Thymus (tissue), 11 donors: ENCODE measurements around the gene ELMO1. TPM values are rescaled to one million over a fixed set of nuclear protein-coding genes. Genes with fewer than 3 reads are reported as not detected.

Source experiments
- DNase-seq, 9 donors: peaks; one replicate each; pipeline ENCODE4 v3.0.0-alpha.2; 2013; ENCODE audit warnings: low spot score in 9 of 9, low read depth in 6 of 9, missing footprints in 1 of 9
- H3K27ac ChIP-seq, 2 donors: one replicate each; pipeline ENCODE4 v1.5.1; 2013; ENCODE audit warnings: control low read depth in 1 of 2, low read depth in 1 of 2, low read length in 1 of 2, mild to moderate bottlenecking in 1 of 2, moderate library complexity in 1 of 2
- H3K27me3 ChIP-seq, 2 donors: one replicate each; pipeline ENCODE4 v1.5.1; 2013; ENCODE audit warnings: low read length in 1 of 2; ENCODE audit not compliant: control insufficient read depth in 2 of 2, insufficient read depth in 1 of 2
- H3K36me3 ChIP-seq, 2 donors: one replicate each; pipeline ENCODE4 v1.5.1; 2013; ENCODE audit warnings: low read length in 1 of 2, mild to moderate bottlenecking in 1 of 2, moderate library complexity in 1 of 2; ENCODE audit not compliant: control insufficient read depth in 2 of 2, insufficient read depth in 2 of 2
- H3K4me1 ChIP-seq, 2 donors: one replicate each; pipeline ENCODE4 v1.5.1; 2013; ENCODE audit warnings: low read length in 2 of 2; ENCODE audit not compliant: control insufficient read depth in 2 of 2, insufficient read depth in 2 of 2
- H3K4me3 ChIP-seq, 2 donors: one replicate each; pipeline ENCODE4 v1.5.1; 2013; ENCODE audit warnings: low read length in 2 of 2, control low read depth in 1 of 2, mild to moderate bottlenecking in 1 of 2
- H3K9me3 ChIP-seq, 2 donors: one replicate each; pipeline ENCODE4 v1.5.1; 2013; ENCODE audit warnings: low read length in 1 of 2, mild to moderate bottlenecking in 1 of 2; ENCODE audit not compliant: control insufficient read depth in 2 of 2, insufficient read depth in 1 of 2
- WGBS: extraction: QIAGEN DNeasy Blood & Tissue Kit; methylation state at CpG from one replicate; pipeline ENCODE4 v1.1.7; 2013; 5-methylcytosine and 5-hydroxymethylcytosine counted together
- polyA plus RNA-seq: library from polyadenylated mRNA; stranded (reverse); fragments of 200-250 nt; gene quantifications from one replicate; pipeline ENCODE4 v1.2.3, GENCODE V29; 2013
- total RNA-seq: library from RNA; stranded (reverse); fragments of 120-200 nt; gene quantifications from one replicate; pipeline ENCODE4 v1.2.4, GENCODE V29; 2013
- donor health status: healthy.

Gene ELMO1
- total and polyA plus RNA-seq, 2 donors, result 18.7 to 22.5 TPM

DNA sequence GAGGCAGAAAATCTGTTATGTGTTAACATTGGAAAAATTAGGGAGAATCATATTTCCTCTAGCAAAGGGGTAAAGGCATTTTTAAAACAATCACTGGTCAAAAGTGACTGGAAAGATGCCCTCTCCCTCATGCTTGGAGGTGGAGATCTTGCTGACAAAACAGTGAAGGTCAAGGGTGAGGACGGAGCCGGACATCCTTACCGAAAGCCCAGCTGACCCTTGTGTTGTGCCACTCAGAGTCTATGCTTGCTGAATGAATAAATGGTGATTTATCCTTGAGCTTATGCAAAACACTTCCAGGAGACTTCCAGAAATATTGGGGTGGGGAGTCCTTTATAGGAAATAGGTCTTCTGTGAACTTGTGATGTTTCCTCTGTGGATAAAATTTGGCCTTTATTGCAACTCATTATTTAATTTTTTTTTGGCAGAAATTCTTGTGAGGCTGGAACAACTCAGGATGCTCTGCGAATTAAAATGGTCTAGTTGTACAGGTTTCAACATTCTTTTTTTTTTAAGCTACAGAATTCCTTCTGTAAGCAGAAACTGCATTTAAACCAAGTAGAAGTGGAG, 28.3 kb upstream of the ELMO1 start:
- Histone ChIP-seq H3K4me1 (no peaks in the 10 kb centered on the region), H3K4me3 (no peak overlapping the region), H3K9me3 (no peaks in the 10 kb centered on the region), H3K27me3 (no peaks in the 10 kb centered on the region), H3K27ac (no peak overlapping the region), H3K36me3 (no peaks in the 10 kb centered on the region)
- WGBS, result 94% methylated on average over 4 of the region's 4 CpGs
- DNase-seq, result no peak

GRCh38 chr7:37476428-37476827, 27.8 kb upstream of the ELMO1 start:
- Histone ChIP-seq H3K4me3 (no peak overlapping the region), H3K9me3 (no peaks in the 10 kb centered on the region), H3K4me1 (no peaks in the 10 kb centered on the region), H3K27ac (no peak overlapping the region), H3K36me3 (no peaks in the 10 kb centered on the region), H3K27me3 (no peaks in the 10 kb centered on the region)
- DNase-seq, result no peak
- WGBS, result 97% methylated on average over 1 of the region's 1 CpG

GRCh38 chr7:37475646-37476045, 27.0 kb upstream of the ELMO1 start:
- no peaks in the 10 kb centered on the region for H3K4me1 ChIP-seq
- H3K9me3 ChIP-seq, result no peaks in the 10 kb centered on the region
- no peaks in the 10 kb centered on the region for H3K27me3 ChIP-seq
- no peak for DNase-seq
- H3K27ac ChIP-seq, result no peak overlapping the region
- 96% methylated on average over 4 of the region's 4 CpGs for WGBS
- H3K4me3 ChIP-seq, result no peak overlapping the region
- H3K36me3 ChIP-seq, result no peaks in the 10 kb centered on the region

DNA sequence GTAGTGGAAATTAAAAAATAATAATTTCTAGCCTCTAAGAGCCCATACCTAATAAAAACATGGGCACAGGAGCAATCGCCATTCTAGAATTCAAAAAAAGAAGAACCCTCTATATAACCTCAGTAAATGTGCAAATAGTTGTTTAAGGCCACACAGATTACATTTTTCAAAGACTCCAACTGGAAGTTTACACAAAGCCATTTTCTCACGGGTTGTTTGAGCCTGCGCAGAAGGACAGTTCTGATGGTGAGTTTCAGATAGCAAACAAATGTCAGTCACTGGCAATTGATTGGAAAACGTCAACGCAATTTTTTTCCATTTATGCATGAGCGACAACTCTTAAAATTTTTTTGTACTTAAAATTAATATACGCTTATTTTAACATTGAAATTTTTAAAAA, 23.0 kb upstream of the ELMO1 start:
- no peaks in the 10 kb centered on the region for H3K36me3 ChIP-seq
- H3K9me3 ChIP-seq, result no peaks in the 10 kb centered on the region
- no peak overlapping the region for H3K4me3 ChIP-seq
- WGBS, result 98% methylated on average over 7 of the region's 7 CpGs
- H3K27ac ChIP-seq, result no peak overlapping the region
- no peaks in the 10 kb centered on the region for H3K27me3 ChIP-seq
- DNase-seq, result no peak
- no peaks in the 10 kb centered on the region for H3K4me1 ChIP-seq

GRCh38 chr7:37467002-37467401, 18.3 kb upstream of the ELMO1 start:
- Histone ChIP-seq H3K9me3 (no peaks in the 10 kb centered on the region), H3K4me1 (no peaks in the 10 kb centered on the region), H3K36me3 (no peaks in the 10 kb centered on the region), H3K27ac (no peak overlapping the region), H3K4me3 (no peak overlapping the region), H3K27me3 (no peaks in the 10 kb centered on the region)
- DNase-seq, result no peak
- 97% methylated on average over 3 of the region's 3 CpGs for WGBS

GRCh38 chr7:37462138-37462537, 13.5 kb upstream of the ELMO1 start:
- DNase-seq, result no peak
- Histone ChIP-seq H3K36me3 (no peaks in the 10 kb centered on the region), H3K4me1 (no peaks in the 10 kb centered on the region), H3K27ac (no peak overlapping the region), H3K9me3 (no peaks in the 10 kb centered on the region), H3K4me3 (no peak overlapping the region), H3K27me3 (no peaks in the 10 kb centered on the region)
- 75% methylated on average over 1 of the region's 1 CpG for WGBS

DNA sequence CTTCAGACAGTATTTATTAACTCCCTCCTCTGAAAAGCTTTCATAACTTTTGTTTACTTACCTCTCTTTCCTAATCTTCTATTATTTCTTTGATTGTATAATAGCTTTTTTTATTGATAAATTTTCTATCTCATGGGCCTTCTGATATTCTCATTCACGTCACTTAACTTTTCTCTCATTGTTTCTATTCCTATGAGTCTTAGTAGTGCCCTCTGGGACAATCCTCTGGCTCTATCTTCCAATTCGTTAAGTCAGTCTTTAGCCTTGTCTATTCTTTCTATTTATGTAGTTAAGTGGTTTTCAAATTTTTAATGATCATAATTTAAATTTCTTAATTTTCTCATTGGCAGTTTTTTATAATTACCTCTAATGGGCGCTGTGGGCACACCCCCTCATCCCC, 6.4 kb upstream of the ELMO1 start:
- no peaks in the 10 kb centered on the region for H3K9me3 ChIP-seq
- no peaks in the 10 kb centered on the region for H3K4me1 ChIP-seq
- 97% methylated on average over 3 of the region's 3 CpGs for whole genome bisulfite sequencing
- H3K27me3 ChIP-seq, result no peaks in the 10 kb centered on the region
- H3K36me3 ChIP-seq, result no peaks in the 10 kb centered on the region
- H3K4me3 ChIP-seq, result no peak overlapping the region
- no peak for DNase-seq
- H3K27ac ChIP-seq, result no peak overlapping the region

DNA sequence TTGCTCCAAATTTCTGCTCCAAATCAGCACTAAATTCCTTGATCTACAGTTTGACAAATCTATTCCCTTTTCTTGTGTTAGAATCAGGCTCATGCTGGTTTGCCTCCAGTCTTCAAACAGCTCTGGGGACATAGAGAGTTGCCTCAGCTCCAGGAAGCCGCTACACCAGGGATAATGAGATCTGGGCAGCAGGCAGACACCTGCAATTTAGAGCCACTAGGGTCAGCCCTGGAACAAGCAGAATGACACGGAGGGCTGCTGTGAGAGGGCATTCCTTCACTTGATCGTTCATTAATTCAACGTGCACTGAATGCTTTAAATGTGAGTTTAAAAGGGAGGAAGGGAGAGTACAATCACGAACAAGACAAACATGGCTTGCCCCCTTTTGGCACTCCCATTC, 3.7 kb upstream of the ELMO1 start:
- 96% methylated on average over 5 of the region's 5 CpGs for WGBS
- no peak for DNase-seq
- peaks cover 0 to 9% of the 10 kb centered on the region in 2 donors for H3K27me3 ChIP-seq
- H3K4me3 ChIP-seq, result no peak overlapping the region
- no peaks in the 10 kb centered on the region for H3K36me3 ChIP-seq
- peaks cover 0 to 3% of the 10 kb centered on the region in 2 donors for H3K9me3 ChIP-seq
- H3K27ac ChIP-seq, result no peak overlapping the region
- peaks cover 4 to 11% of the 10 kb centered on the region in 2 donors for H3K4me1 ChIP-seq

DNA sequence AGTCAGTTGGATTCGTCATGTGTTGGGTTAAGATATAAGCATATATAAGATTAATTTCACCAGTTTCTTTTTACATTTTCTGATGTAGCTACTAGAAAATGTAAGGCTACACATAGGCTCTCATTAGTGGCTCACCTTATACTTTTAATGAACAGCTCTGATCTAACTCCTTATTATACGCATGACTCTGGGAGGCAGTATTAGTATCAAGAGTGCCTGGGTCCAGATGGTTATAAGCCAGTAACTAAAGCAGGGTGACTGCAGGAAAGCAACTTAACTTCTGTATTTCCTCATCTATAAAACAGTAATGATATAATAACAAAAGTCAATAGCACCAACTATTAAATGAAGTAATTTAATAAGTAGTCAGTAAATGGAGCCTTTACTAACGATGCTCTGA, 1.4 kb upstream of the ELMO1 start:
- Histone ChIP-seq H3K27ac (no peak overlapping the region), H3K4me3 (no peak overlapping the region), H3K9me3 (peaks cover 0 to 3% of the 10 kb centered on the region in 2 donors), H3K36me3 (no peaks in the 10 kb centered on the region), H3K27me3 (peaks cover 0 to 9% of the 10 kb centered on the region in 2 donors), H3K4me1 (peaks cover 15 to 28% of the 10 kb centered on the region in 2 donors)
- DNase-seq, result no peak
- 95% methylated on average over 3 of the region's 3 CpGs for WGBS

DNA sequence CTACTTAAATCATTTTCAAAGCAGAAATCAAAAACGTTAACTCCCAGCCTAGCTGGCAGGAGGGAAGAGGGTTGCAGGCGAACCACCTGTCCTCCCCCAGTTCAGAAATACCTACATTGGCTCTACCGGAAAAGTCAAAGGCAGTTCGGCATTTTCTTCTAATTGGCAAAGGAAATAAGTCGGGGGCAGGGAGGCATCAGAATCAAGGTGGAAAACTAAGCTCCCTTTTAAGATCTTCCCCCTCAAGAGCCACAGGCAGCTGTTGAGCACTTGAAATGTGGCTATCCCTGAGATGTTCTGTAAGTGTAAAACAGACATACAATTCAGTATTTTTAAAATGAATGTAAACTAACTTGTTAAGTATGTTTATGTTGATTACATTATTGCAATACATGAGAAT, 957 bp upstream of the ELMO1 start:
- peaks cover 0 to 9% of the 10 kb centered on the region in 2 donors for H3K27me3 ChIP-seq
- WGBS, result 4% methylated on average over 5 of the region's 5 CpGs
- H3K4me1 ChIP-seq, result peaks cover 15 to 28% of the 10 kb centered on the region in 2 donors
- peaks cover 0 to 3% of the 10 kb centered on the region in 2 donors for H3K9me3 ChIP-seq
- DNase-seq, result peak in 1 of 9 donors; percentile 31
- no peak overlapping the region for H3K4me3 ChIP-seq
- H3K27ac ChIP-seq, result no peak overlapping the region
- no peaks in the 10 kb centered on the region for H3K36me3 ChIP-seq
